Measurements from ENCODE around the gene TRMT11. TPM values are rescaled to one million over a fixed set of nuclear protein-coding genes. Genes with fewer than 3 reads are reported as not detected.

TRMT11 gene
- polyA plus RNA-seq, 3 donors, result 2.1 to 3.3 (median 2.1) TPM

- Histone ChIP-seq H3K36me3 (replicated peaks in 1 of 2; ENCODE audit: control insufficient read depth in 1 of 2, insufficient read depth in 2 of 2, low read length in 2 of 2) (peaks cover 0 to 4% of the 10 kb centered on the region in 2 donors), H3K4me1 (ENCODE audit: control insufficient read depth in 1 of 2, insufficient read depth in 2 of 2, low read length in 2 of 2) (peaks cover 7 to 9% of the 10 kb centered on the region in 2 donors), H2AFZ (ENCODE audit: insufficient read depth, low read depth, low read length, poor library complexity, severe bottlenecking) (no peak overlapping the region), H3K4me2 (replicated peaks; ENCODE audit: extremely low read depth, low read length, poor library complexity, severe bottlenecking) (no peak overlapping the region), H3K9ac (ENCODE audit: insufficient read depth, low read length, poor library complexity, severe bottlenecking) (no peak overlapping the region), H3K79me2 (ENCODE audit: insufficient read depth, low read length) (peaks cover 13% of the 10 kb centered on the region), H4K20me1 (ENCODE audit: insufficient read depth, low read length) (no peaks in the 10 kb centered on the region), H3K27me3 (ENCODE audit: control insufficient read depth in 2 of 2, insufficient read depth in 2 of 2, low read length in 2 of 2) (no peaks in the 10 kb centered on the region), H3K9me3 (replicated peaks in 1 of 2; ENCODE audit: control insufficient read depth in 1 of 2, insufficient read depth in 1 of 2, low read length in 2 of 2) (no peaks in the 10 kb centered on the region), H3K27ac (ENCODE audit: low read depth in 1 of 2, low read length in 2 of 2) (no peak overlapping the region), H3K4me3 (replicated peaks in 1 of 3; ENCODE audit: low read depth in 2 of 3, low read length in 3 of 3) (no peak overlapping the region)
- intact Hi-C loops (cut with micrococcal nuclease), result loop anchor here in 1 of 2 donors (10.0 kb wide), 1 partner anchor 1123 kb away; the partner anchor contains the start of gene RSPO3
- no CpG with 5 or more reads among the region's 1 CpG for WGBS (ENCODE audit: insufficient coverage)
- H3K27me3 Mint-ChIP-seq (ENCODE audit: low read depth in 3 of 3), result peaks cover 0 to 2% (median 0%) of the 10 kb centered on the region in 3 donors
- H3K4me3 Mint-ChIP-seq, result no peak overlapping the region
- H3K36me3 Mint-ChIP-seq, result peaks cover 3 to 8% of the 10 kb centered on the region in 2 donors
- TF ChIP-seq CTCF (IDR thresholded peaks at IDR 0.05), result no peak
- H3K4me1 Mint-ChIP-seq, result peaks cover 11% of the 10 kb centered on the region
- no peak for DNase-seq
- H3K9me3 Mint-ChIP-seq, result no peaks in the 10 kb centered on the region
- no peak overlapping the region for H3K27ac Mint-ChIP-seq
Observed at GRCh38 chr6:125991653-125992052, 5.3 kb downstream of the TRMT11 start.

- H3K4me1 Mint-ChIP-seq, result peaks cover 6% of the 10 kb centered on the region
- no peaks in the 10 kb centered on the region for H3K9me3 Mint-ChIP-seq
- H3K9me3 ChIP-seq (replicated peaks in 1 of 2; ENCODE audit: control insufficient read depth in 1 of 2, insufficient read depth in 1 of 2, low read length in 2 of 2), result no peaks in the 10 kb centered on the region
- H3K79me2 ChIP-seq (ENCODE audit: insufficient read depth, low read length), result peaks cover 7% of the 10 kb centered on the region
- WGBS (ENCODE audit: insufficient coverage), result 100% methylated on average over 1 of the region's 5 CpGs
- intact Hi-C loops (cut with micrococcal nuclease), result loop anchor here in 1 of 2 donors (10.0 kb wide), 1 partner anchor 1120 kb away; the partner anchor contains the start of gene RSPO3
- DNase-seq, result no peak
- no peak overlapping the region for H3K27ac ChIP-seq (ENCODE audit: low read depth in 1 of 2, low read length in 2 of 2)
- no peaks in the 10 kb centered on the region for H3K27me3 ChIP-seq (ENCODE audit: control insufficient read depth in 2 of 2, insufficient read depth in 2 of 2, low read length in 2 of 2)
- no peak overlapping the region for H3K4me2 ChIP-seq (replicated peaks; ENCODE audit: extremely low read depth, low read length, poor library complexity, severe bottlenecking)
- peaks cover 7 to 14% of the 10 kb centered on the region in 2 donors for H3K36me3 ChIP-seq (replicated peaks in 1 of 2; ENCODE audit: control insufficient read depth in 1 of 2, insufficient read depth in 2 of 2, low read length in 2 of 2)
- peaks cover 0 to 2% (median 2%) of the 10 kb centered on the region in 3 donors for H3K27me3 Mint-ChIP-seq (ENCODE audit: low read depth in 3 of 3)
- H3K9ac ChIP-seq (ENCODE audit: insufficient read depth, low read length, poor library complexity, severe bottlenecking), result no peak overlapping the region
- H2AFZ ChIP-seq (ENCODE audit: insufficient read depth, low read depth, low read length, poor library complexity, severe bottlenecking), result no peak overlapping the region
- peaks cover 0 to 3% of the 10 kb centered on the region in 2 donors for H3K4me1 ChIP-seq (ENCODE audit: control insufficient read depth in 1 of 2, insufficient read depth in 2 of 2, low read length in 2 of 2)
- H3K27ac Mint-ChIP-seq, result peak overlapping the region in 1 of 7 donors; percentile 72
- TF ChIP-seq CTCF (IDR thresholded peaks at IDR 0.05), result no peak
- H3K4me3 ChIP-seq (replicated peaks in 1 of 3; ENCODE audit: low read depth in 2 of 3, low read length in 3 of 3), result no peak overlapping the region
- H4K20me1 ChIP-seq (ENCODE audit: insufficient read depth, low read length), result no peaks in the 10 kb centered on the region
- no peak overlapping the region for H3K4me3 Mint-ChIP-seq
- H3K36me3 Mint-ChIP-seq, result peaks cover 19 to 20% of the 10 kb centered on the region in 2 donors
Observed at GRCh38 chr6:125994670-125995488, 8.5 kb downstream of the TRMT11 start.
